Parathyroid adenoma (tissue), 2 donors: ENCODE results near the gene FAM180B.

Source experiments
- H2AFZ ChIP-seq: fragments of 300-600 bp; sonication (generic); one replicate; pipeline ENCODE4 v1.7.0; 2017; ENCODE audit warnings: antibody characterized with exemption, mild to moderate bottlenecking
- H3K27ac ChIP-seq: fragments of 300-600 bp; sonication (generic); one replicate; pipeline ENCODE4 v1.7.0; 2017
- H3K27me3 ChIP-seq: fragments of 300-600 bp; sonication (generic); one replicate; pipeline ENCODE4 v1.7.0; 2017; ENCODE audit warnings: low read length; ENCODE audit not compliant: control insufficient read depth, insufficient read depth
- H3K36me3 ChIP-seq: fragments of 300-600 bp; sonication (generic); one replicate; pipeline ENCODE4 v1.7.0; 2017; ENCODE audit warnings: low read length; ENCODE audit not compliant: control insufficient read depth, insufficient read depth
- H3K4me1 ChIP-seq: fragments of 300-600 bp; sonication (generic); one replicate; pipeline ENCODE4 v1.7.0; 2017; ENCODE audit warnings: control low read depth
- H3K4me2 ChIP-seq: fragments of 300-600 bp; sonication (generic); one replicate; pipeline ENCODE4 v1.7.0; 2017; ENCODE audit warnings: low read length
- H3K4me3 ChIP-seq: fragments of 300-600 bp; sonication (generic); one replicate; pipeline ENCODE4 v1.7.0; 2017; ENCODE audit warnings: low read depth, low read length
- H3K79me2 ChIP-seq: fragments of 300-600 bp; sonication (generic); one replicate; pipeline ENCODE4 v1.7.0; 2017; ENCODE audit warnings: control low read depth
- H3K9ac ChIP-seq: fragments of 300-600 bp; sonication (generic); one replicate; pipeline ENCODE4 v1.7.0; 2017; ENCODE audit warnings: mild to moderate bottlenecking
- H3K9me3 ChIP-seq: fragments of 300-600 bp; sonication (generic); one replicate; pipeline ENCODE4 v1.7.0; 2017; ENCODE audit warnings: low read length; ENCODE audit not compliant: control insufficient read depth
- TF ChIP-seq, protein P1 (sequence below): fragments of 300-600 bp; sonication (generic); IDR thresholded peaks from one replicate; pipeline ENCODE4 v1.7.0; 2017; ENCODE audit warnings: antibody characterized with exemption, mild to moderate bottlenecking
- donor health status: primary hyperparathyroidism.

Gene FAM180B

DNA sequence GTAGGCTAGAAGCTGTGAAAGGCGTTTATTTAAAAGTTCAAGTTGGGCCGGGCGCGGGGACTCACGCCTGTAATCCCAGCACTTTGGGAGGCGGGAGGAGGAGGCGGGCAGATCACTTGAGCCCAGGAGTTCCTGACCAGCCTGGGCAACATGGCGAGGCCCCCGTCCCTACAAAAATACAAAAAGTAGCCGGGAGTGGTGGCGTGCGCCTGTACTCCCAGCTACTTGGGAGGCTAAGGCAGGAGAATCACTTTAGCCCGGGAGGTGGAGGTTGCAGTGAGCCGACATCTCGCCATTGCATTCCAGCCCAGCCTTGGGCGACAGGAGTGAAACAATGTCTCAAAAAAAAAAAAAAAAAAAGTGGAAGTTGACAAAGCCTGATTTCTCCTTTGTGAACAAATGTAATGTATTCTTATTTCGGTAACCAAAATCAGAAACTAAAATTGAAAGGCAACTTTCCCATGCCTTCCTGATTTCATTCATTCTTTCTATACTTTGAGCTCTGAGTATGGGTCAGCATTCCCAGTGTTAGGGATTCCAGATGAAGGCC lies 20.3 kb upstream of the FAM180B start:
- Histone ChIP-seq H2AFZ (peak overlapping the region; percentile 87), H3K4me3 (peak overlapping the region; percentile 64), H3K79me2 (peaks cover 6% of the 10 kb centered on the region), H3K4me2 (peak overlapping the region; percentile 80), H3K27me3 (no peaks in the 10 kb centered on the region), H3K9ac (no peak overlapping the region), H3K27ac (no peak overlapping the region), H3K9me3 (no peaks in the 10 kb centered on the region), H3K36me3 (no peaks in the 10 kb centered on the region), H3K4me1 (no peaks in the 10 kb centered on the region)
- TF ChIP-seq, protein P1, sequence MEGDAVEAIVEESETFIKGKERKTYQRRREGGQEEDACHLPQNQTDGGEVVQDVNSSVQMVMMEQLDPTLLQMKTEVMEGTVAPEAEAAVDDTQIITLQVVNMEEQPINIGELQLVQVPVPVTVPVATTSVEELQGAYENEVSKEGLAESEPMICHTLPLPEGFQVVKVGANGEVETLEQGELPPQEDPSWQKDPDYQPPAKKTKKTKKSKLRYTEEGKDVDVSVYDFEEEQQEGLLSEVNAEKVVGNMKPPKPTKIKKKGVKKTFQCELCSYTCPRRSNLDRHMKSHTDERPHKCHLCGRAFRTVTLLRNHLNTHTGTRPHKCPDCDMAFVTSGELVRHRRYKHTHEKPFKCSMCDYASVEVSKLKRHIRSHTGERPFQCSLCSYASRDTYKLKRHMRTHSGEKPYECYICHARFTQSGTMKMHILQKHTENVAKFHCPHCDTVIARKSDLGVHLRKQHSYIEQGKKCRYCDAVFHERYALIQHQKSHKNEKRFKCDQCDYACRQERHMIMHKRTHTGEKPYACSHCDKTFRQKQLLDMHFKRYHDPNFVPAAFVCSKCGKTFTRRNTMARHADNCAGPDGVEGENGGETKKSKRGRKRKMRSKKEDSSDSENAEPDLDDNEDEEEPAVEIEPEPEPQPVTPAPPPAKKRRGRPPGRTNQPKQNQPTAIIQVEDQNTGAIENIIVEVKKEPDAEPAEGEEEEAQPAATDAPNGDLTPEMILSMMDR = no peak

DNA sequence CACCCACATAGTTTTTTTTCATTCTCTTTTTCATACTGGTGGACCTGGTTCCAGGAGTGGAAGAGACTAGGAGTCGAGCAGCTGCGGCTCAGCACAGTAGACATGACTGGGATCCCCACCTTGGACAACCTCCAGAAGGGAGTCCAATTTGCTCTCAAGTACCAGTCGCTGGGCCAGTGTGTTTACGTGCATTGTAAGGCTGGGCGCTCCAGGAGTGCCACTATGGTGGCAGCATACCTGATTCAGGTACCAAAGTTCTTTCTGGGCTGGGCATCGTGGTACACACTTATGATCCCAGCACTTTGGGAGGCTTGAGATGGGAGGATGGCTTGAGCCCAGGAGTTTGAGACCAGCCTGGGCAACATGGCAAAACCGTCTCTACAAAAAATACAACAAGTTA lies 16.8 kb upstream of the FAM180B start:
- H3K27ac ChIP-seq = no peak overlapping the region
- no peak overlapping the region for H3K9ac ChIP-seq
- H3K9me3 ChIP-seq = no peaks in the 10 kb centered on the region
- no peak overlapping the region for H2AFZ ChIP-seq
- no peak overlapping the region for H3K4me3 ChIP-seq
- TF ChIP-seq, protein P1 = no peak
- H3K4me2 ChIP-seq = no peak overlapping the region
- no peaks in the 10 kb centered on the region for H3K4me1 ChIP-seq
- H3K27me3 ChIP-seq = no peaks in the 10 kb centered on the region
- peaks cover 6% of the 10 kb centered on the region for H3K79me2 ChIP-seq
- H3K36me3 ChIP-seq = no peaks in the 10 kb centered on the region

- H3K27me3 ChIP-seq = no peaks in the 10 kb centered on the region
- no peak overlapping the region for H2AFZ ChIP-seq
- H3K79me2 ChIP-seq = peaks cover 4% of the 10 kb centered on the region
- no peak overlapping the region for H3K4me3 ChIP-seq
- no peak overlapping the region for H3K4me2 ChIP-seq
- H3K4me1 ChIP-seq = no peaks in the 10 kb centered on the region
- no peaks in the 10 kb centered on the region for H3K36me3 ChIP-seq
- no peaks in the 10 kb centered on the region for H3K9me3 ChIP-seq
- H3K9ac ChIP-seq = no peak overlapping the region
- no peak overlapping the region for H3K27ac ChIP-seq
- TF ChIP-seq, protein P1 = no peak
Measured at GRCh38 chr11:47570651-47571356, 15.7 kb upstream of the FAM180B start.

DNA sequence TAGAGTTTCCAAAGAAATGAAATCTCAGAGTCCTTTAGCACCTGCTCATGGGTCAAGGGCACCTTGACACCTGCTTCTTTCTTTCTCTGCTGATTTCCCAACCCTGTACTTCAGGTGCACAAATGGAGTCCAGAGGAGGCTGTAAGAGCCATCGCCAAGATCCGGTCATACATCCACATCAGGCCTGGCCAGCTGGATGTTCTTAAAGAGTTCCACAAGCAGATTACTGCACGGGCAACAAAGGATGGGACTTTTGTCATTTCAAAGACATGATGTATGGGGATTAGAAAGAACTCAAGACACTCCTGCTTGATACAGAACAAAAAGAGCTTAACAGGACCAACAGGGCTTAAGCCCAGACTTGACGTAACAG lies 15.1 kb upstream of the FAM180B start:
- Histone ChIP-seq H3K4me2 (no peak overlapping the region), H3K27me3 (no peaks in the 10 kb centered on the region), H3K27ac (no peak overlapping the region), H3K9ac (no peak overlapping the region), H3K79me2 (no peaks in the 10 kb centered on the region), H3K4me1 (no peaks in the 10 kb centered on the region), H2AFZ (no peak overlapping the region), H3K9me3 (no peaks in the 10 kb centered on the region), H3K4me3 (no peak overlapping the region), H3K36me3 (no peaks in the 10 kb centered on the region)
- TF ChIP-seq, protein P1 = no peak

DNA sequence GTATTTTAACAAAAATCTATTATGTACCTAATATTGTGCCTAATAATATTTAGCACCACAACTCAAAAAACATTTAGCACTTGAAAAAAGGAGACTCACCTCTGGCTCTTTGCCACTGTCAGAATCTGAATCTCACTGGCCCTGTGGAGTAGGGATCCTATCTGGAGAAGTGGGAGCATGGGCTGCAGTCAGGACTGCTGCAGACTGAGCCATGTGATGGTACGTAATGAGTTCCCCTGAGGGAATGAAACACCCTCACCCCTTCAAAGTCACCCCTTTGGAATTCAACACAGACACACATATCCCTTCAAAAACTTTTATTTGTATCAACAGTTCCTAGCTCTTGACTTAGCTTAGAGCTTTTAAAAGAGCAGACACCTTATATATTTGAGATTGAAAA lies 14.6 kb upstream of the FAM180B start:
- Histone ChIP-seq H3K4me2 (no peak overlapping the region), H3K27ac (no peak overlapping the region), H3K9me3 (no peaks in the 10 kb centered on the region), H2AFZ (no peak overlapping the region), H3K9ac (no peak overlapping the region), H3K79me2 (no peaks in the 10 kb centered on the region), H3K4me1 (no peaks in the 10 kb centered on the region), H3K36me3 (no peaks in the 10 kb centered on the region), H3K27me3 (no peaks in the 10 kb centered on the region), H3K4me3 (no peak overlapping the region)
- TF ChIP-seq, protein P1 = no peak
